Measurements from ENCODE around the gene MPPED2.

Gene MPPED2

GRCh38 chr11:30431127-30431814 lies 154.9 kb downstream of the MPPED2 start:
- TF ChIP-seq ZNF274 (IDR thresholded peaks at IDR 0.05; ENCODE audit: low read depth, low read length): no peak
- no peak overlapping the region for H3K4me3 ChIP-seq (ENCODE audit: low read length)

GRCh38 chr11:30429550-30429949 lies 156.6 kb downstream of the MPPED2 start:
- H3K4me3 ChIP-seq (ENCODE audit: low read length): no peak overlapping the region
- no peak for TF ChIP-seq ZNF274 (IDR thresholded peaks at IDR 0.05; ENCODE audit: low read depth, low read length)

GRCh38 chr11:30426781-30427180 lies 159.4 kb downstream of the MPPED2 start:
- H3K4me3 ChIP-seq (ENCODE audit: low read length): no peak overlapping the region
- no peak for TF ChIP-seq ZNF274 (IDR thresholded peaks at IDR 0.05; ENCODE audit: low read depth, low read length)

GRCh38 chr11:30424844-30425243 lies 161.3 kb downstream of the MPPED2 start:
- no peak for TF ChIP-seq ZNF274 (IDR thresholded peaks at IDR 0.05; ENCODE audit: low read depth, low read length)

GRCh38 chr11:30424321-30424720 lies 161.8 kb downstream of the MPPED2 start:
- H3K4me3 ChIP-seq (ENCODE audit: low read length): no peak overlapping the region
- no peak for TF ChIP-seq ZNF274 (IDR thresholded peaks at IDR 0.05; ENCODE audit: low read depth, low read length)

More at GRCh38 chr11:30424844-30425243, 161.3 kb downstream of the MPPED2 start:
- no peak overlapping the region for H3K4me3 ChIP-seq (ENCODE audit: low read length)

GRCh38 chr11:30423886-30424285 lies 162.3 kb downstream of the MPPED2 start:
- no peak overlapping the region for H3K4me3 ChIP-seq (ENCODE audit: low read length)
- no peak for TF ChIP-seq ZNF274 (IDR thresholded peaks at IDR 0.05; ENCODE audit: low read depth, low read length)

- H3K4me3 ChIP-seq (ENCODE audit: low read length): no peak overlapping the region
- TF ChIP-seq ZNF274 (IDR thresholded peaks at IDR 0.05; ENCODE audit: low read depth, low read length): no peak
Measured at GRCh38 chr11:30423279-30423648, 162.9 kb downstream of the MPPED2 start.

DNA sequence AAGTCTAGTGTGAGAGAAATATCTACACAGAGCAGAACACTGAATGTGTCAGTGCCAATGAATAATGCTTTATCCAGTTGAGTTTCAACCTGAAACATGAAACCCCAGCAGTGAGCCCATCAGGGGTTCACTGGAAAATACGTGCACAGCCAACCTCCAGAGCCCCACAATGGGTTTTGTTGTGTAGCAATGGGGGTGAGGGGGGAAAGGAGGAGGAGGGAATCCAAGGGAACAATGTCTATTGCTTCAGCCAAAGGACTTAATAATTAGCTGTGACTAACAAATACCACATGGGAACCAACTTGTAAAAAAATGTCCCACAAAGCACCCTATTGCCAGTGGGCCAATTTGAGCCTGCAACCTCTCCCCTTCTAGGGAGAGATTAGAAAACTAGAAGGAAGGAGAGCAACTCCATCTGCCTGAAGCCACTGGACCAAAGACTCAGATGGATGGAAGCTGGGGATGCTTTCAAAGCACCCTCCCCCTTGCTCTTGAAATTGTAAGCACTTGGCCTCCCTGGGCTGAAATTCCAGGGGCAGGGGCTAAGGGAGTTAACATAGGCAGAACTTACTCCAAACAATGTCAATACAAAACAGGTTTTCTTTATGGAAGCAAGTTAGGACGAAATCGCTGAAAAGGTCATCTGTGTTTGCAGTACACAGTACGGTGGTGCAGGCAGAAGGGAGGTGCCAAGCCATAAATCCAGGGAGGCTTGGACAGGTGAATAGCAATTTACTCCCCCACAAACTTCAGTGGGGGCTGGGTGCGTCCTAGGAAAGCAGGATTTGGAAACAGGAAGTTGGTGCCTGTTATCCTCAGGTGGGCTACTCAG lies 163.5 kb downstream of the MPPED2 start:
- no peak overlapping the region for H3K4me3 ChIP-seq (ENCODE audit: low read length)
- TF ChIP-seq ZNF274 (IDR thresholded peaks at IDR 0.05; ENCODE audit: low read depth, low read length): no peak

DNA sequence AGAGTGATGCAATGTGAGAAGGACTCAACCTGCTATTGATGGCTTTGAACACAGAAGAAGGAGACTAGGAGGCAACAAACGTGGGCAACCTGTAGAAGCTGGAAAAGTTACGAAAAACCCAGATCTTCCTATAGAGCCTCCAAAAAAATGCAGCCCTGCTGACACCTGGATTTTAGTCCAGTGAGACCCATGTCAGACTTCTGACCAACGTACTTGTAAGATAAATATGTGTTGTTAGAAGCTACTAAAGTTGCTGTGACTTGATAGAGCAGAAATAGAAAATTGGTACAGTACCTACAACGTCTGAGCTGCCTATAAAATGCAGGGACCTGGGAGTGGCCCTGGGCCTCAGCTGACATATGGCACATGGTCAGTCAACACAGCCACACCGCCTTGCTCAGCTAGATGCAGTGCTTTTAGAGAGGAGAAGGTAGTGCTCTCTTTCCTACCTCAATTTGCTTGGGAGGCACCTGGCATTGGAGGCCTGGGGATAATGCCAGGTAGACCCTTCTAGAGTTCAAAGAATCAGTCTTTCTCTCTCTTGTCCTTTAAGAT lies 165.8 kb downstream of the MPPED2 start:
- no peak overlapping the region for H3K4me3 ChIP-seq (ENCODE audit: low read length)
- TF ChIP-seq ZNF274 (IDR thresholded peaks at IDR 0.05; ENCODE audit: low read depth, low read length): no peak

GRCh38 chr11:30414806-30415205 lies 171.3 kb downstream of the MPPED2 start:
- TF ChIP-seq ZNF274 (IDR thresholded peaks at IDR 0.05; ENCODE audit: low read depth, low read length): no peak
- H3K4me3 ChIP-seq (ENCODE audit: low read length): no peak overlapping the region

DNA sequence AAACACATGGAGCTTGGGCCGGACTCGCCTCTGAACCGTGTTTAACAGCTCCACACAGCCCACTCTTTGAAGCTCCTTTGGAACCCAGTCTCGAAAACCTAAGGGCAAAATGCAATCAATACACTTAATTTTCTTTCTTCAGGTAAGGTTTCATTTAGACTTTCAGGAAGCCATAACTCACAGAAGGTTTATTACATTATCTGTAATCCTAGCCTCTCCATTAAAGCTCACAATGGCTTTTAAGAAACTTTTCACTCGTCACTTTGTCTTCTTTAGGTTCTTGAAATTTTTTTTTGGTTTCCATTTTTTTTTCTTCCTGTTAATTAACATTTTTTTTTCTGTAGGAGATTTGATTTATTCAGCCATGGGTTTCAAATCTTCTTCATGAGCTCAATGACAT lies 171.9 kb downstream of the MPPED2 start:
- H3K4me3 ChIP-seq (ENCODE audit: low read length): no peak overlapping the region
- TF ChIP-seq ZNF274 (IDR thresholded peaks at IDR 0.05; ENCODE audit: low read depth, low read length): no peak

- no peak for TF ChIP-seq ZNF274 (IDR thresholded peaks at IDR 0.05; ENCODE audit: low read depth, low read length)
- H3K4me3 ChIP-seq (ENCODE audit: low read length): no peak overlapping the region
Measured at GRCh38 chr11:30412509-30412908, 173.6 kb downstream of the MPPED2 start.

DNA sequence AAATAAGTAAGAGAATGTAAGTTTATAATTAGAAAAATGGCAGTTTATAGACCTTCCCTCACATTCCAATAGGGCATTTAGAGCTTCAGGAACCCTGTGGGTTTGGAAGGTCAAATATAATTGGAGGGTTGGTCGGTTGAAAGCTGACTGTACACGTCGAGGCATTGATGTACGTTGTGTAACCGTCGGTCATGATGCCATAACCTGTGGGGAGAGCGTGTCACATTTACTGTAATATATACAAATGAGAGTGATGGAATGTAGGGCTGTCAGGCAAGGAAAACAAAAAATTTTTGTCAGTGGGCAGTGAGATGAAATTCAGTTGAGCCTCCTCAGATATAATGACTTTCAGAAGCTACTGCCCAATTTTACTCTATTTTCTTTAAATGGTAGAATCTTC lies 174.8 kb downstream of the MPPED2 start:
- no peak for TF ChIP-seq ZNF274 (IDR thresholded peaks at IDR 0.05; ENCODE audit: low read depth, low read length)
- no peak overlapping the region for H3K4me3 ChIP-seq (ENCODE audit: low read length)

- no peak for TF ChIP-seq ZNF274 (IDR thresholded peaks at IDR 0.05; ENCODE audit: low read depth, low read length)
- H3K4me3 ChIP-seq (ENCODE audit: low read length): no peak overlapping the region
Measured at GRCh38 chr11:30406978-30407762, 179.0 kb downstream of the MPPED2 start.
